Tibial nerve (tissue), 4 donors: ENCODE data around the gene GPR150. TPM values are rescaled to one million over a fixed set of nuclear protein-coding genes. Genes with fewer than 3 reads are reported as not detected.

ENCODE experiments used
- DNase-seq, 2 donors: peaks; one replicate each; pipeline ENCODE4 v3.0.0-alpha.2; 2019; ENCODE audit warnings: low spot score in 2 of 2
- H3K27ac ChIP-seq, 4 donors: fragments of 200-600 bp; sonication (generic) in 3 of 4; one replicate each; pipeline ENCODE4 v1.5.1; 2017 to 2019; ENCODE audit warnings: mild to moderate bottlenecking in 1 of 4
- H3K27me3 ChIP-seq, 2 donors: fragments of 200-600 bp; sonication (generic) in 1 of 2; one replicate each; pipeline versions ENCODE4 v1.5.1 to v1.6.0; 2017 to 2019
- H3K36me3 ChIP-seq, 3 donors: fragments of 200-600 bp; sonication (generic); one replicate each; pipeline ENCODE4 v1.5.1; 2018 to 2019
- H3K4me1 ChIP-seq, 4 donors: fragments of 200-600 bp; sonication (generic) in 3 of 4; one replicate each; pipeline ENCODE4 v1.5.1; 2017 to 2019
- H3K4me3 ChIP-seq, 4 donors: fragments of 200-600 bp; sonication (generic) in 3 of 4; one replicate each; pipeline ENCODE4 v1.5.1; 2017 to 2019; ENCODE audit warnings: mild to moderate bottlenecking in 1 of 4, moderate library complexity in 1 of 4
- H3K9me3 ChIP-seq, 4 donors: fragments of 200-600 bp; sonication (generic) in 3 of 4; one replicate each; pipeline ENCODE4 v1.5.1; 2017 to 2019
- EP300 ChIP-seq, 2 donors: sonication (generic); formaldehyde crosslinking; IDR thresholded peaks; one replicate each; pipeline ENCODE4 v1.6.1; 2017; ENCODE audit warnings: antibody characterized with exemption in 2 of 2, mild to moderate bottlenecking in 1 of 2
- POLR2A ChIP-seq, 2 donors: fragments of 450-650 bp; IDR thresholded peaks; one replicate each; pipeline ENCODE4 v1.6.1; 2017; ENCODE audit warnings: antibody characterized with exemption in 2 of 2, mild to moderate bottlenecking in 2 of 2, moderate library complexity in 2 of 2
- WGBS, 2 donors: methylation state at CpG; one replicate each; pipeline ENCODE4 v1.1.5; 2018; 5-methylcytosine and 5-hydroxymethylcytosine counted together
- total RNA-seq, 4 donors: library from RNA; depleted of rRNA; stranded (reverse); fragments of >200 nt; gene quantifications; one replicate each; pipeline ENCODE4 v1.1.0, GENCODE V29; 2016
- TF ChIP-seq, protein P1 (sequence below), 5 experiments: fragments of 200-600 bp in 3 of 5; fragments of 450-650 bp in 2 of 5; sonication (generic) in 3 of 5; IDR thresholded peaks; one replicate each; pipeline ENCODE4 v1.5.1; 2016 to 2019; ENCODE audit warnings: antibody characterized with exemption in 5 of 5, mild to moderate bottlenecking in 3 of 5, moderate library complexity in 2 of 5

GPR150 gene
- total RNA-seq, 4 donors from 2014 or later = 0.44 to 3.1 (median 2.7) TPM

DNA sequence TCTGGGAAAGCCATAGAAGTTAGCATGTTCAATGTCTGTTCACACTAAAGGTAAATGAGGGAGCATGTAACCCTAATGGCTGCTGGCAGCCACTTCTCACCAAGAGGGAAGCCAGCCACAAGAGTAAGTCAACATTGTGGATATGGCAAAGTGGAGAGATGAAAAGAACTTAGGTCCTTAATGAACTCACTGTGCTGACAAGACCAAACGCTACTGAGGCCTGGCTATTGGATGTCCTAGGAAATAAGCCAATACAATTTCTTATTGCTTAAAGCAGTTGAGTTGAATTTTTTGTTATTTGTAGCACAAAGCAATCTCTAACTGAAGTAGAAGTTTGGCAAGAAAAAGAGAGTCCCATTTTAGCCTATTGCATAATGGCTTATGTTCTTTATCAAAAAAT is 6.8 kb downstream of the GPR150 start:
- H3K36me3 ChIP-seq = no peaks in the 10 kb centered on the region
- H3K4me1 ChIP-seq = peaks cover 0 to 15% (median 4%) of the 10 kb centered on the region in 4 donors
- no peak overlapping the region for H3K27ac ChIP-seq
- 66 to 67% methylated on average over 1 of the region's 1 CpG for WGBS, 2 donors
- no peaks in the 10 kb centered on the region for H3K9me3 ChIP-seq
- no peaks in the 10 kb centered on the region for H3K27me3 ChIP-seq
- DNase-seq = no peak
- TF ChIP-seq, protein P1, sequence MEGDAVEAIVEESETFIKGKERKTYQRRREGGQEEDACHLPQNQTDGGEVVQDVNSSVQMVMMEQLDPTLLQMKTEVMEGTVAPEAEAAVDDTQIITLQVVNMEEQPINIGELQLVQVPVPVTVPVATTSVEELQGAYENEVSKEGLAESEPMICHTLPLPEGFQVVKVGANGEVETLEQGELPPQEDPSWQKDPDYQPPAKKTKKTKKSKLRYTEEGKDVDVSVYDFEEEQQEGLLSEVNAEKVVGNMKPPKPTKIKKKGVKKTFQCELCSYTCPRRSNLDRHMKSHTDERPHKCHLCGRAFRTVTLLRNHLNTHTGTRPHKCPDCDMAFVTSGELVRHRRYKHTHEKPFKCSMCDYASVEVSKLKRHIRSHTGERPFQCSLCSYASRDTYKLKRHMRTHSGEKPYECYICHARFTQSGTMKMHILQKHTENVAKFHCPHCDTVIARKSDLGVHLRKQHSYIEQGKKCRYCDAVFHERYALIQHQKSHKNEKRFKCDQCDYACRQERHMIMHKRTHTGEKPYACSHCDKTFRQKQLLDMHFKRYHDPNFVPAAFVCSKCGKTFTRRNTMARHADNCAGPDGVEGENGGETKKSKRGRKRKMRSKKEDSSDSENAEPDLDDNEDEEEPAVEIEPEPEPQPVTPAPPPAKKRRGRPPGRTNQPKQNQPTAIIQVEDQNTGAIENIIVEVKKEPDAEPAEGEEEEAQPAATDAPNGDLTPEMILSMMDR (IDR thresholded peaks at IDR 0.05) = no peak
- TF ChIP-seq EP300 (IDR thresholded peaks at IDR 0.05) = no peak
- TF ChIP-seq POLR2A (IDR thresholded peaks at IDR 0.05) = no peak
- H3K4me3 ChIP-seq = no peak overlapping the region

- H3K9me3 ChIP-seq = no peaks in the 10 kb centered on the region
- no peak for DNase-seq
- no peaks in the 10 kb centered on the region for H3K27me3 ChIP-seq
- TF ChIP-seq, protein P1 (IDR thresholded peaks at IDR 0.05) = no peak
- TF ChIP-seq POLR2A (IDR thresholded peaks at IDR 0.05) = no peak
- TF ChIP-seq EP300 (IDR thresholded peaks at IDR 0.05) = no peak
- H3K36me3 ChIP-seq = no peaks in the 10 kb centered on the region
- H3K4me3 ChIP-seq = no peak overlapping the region
- H3K27ac ChIP-seq = no peak overlapping the region
- 91 to 94% methylated on average over 4 of the region's 4 CpGs for WGBS, 2 donors
- H3K4me1 ChIP-seq = peaks cover 0 to 16% (median 2%) of the 10 kb centered on the region in 4 donors
Observed at GRCh38 chr5:95627971-95628810, 8.3 kb downstream of the GPR150 start.

GRCh38 chr5:95628933-95629332 is 9.0 kb downstream of the GPR150 start:
- H3K4me3 ChIP-seq = no peak overlapping the region
- 83 to 85% methylated on average over 1 of the region's 1 CpG for whole genome bisulfite sequencing, 2 donors
- no peaks in the 10 kb centered on the region for H3K9me3 ChIP-seq
- H3K27me3 ChIP-seq = no peaks in the 10 kb centered on the region
- DNase-seq = no peak
- no peaks in the 10 kb centered on the region for H3K36me3 ChIP-seq
- TF ChIP-seq POLR2A (IDR thresholded peaks at IDR 0.05) (no peak), EP300 (IDR thresholded peaks at IDR 0.05) (no peak)
- TF ChIP-seq, protein P1 (IDR thresholded peaks at IDR 0.05) = no peak
- H3K27ac ChIP-seq = no peak overlapping the region
- peaks cover 0 to 16% (median 2%) of the 10 kb centered on the region in 4 donors for H3K4me1 ChIP-seq

DNA sequence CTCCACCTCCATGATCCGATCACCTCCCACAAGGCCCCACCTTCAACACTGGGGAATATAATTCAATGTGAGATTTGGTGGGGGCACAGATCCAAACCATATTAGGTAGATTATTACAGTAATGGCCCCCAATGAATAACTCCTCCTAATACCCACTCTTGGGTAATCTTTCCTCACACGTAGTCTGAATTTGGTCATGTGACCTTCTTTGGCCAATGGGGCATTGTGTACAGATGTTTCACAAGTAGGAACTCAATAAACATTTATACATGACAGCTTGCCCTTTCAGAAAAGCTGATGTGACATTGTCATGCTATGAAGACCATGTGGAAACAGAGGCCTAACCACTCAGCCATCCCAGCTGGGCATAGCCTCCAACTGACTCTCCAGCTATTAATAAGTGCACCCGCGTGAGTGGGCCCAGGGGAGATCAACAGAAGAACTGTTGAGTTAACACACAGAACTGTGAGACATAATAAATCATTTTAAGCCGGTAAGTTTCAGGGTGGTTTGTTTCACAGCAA is 10.6 kb downstream of the GPR150 start:
- Histone ChIP-seq H3K36me3 (no peaks in the 10 kb centered on the region), H3K9me3 (no peaks in the 10 kb centered on the region), H3K4me3 (no peak overlapping the region), H3K4me1 (peaks cover 0 to 16% (median 2%) of the 10 kb centered on the region in 4 donors), H3K27ac (no peak overlapping the region), H3K27me3 (no peaks in the 10 kb centered on the region)
- WGBS, 2 donors = 88 to 93% methylated on average over 5 of the region's 5 CpGs
- DNase-seq = no peak
- TF ChIP-seq, protein P1 (IDR thresholded peaks at IDR 0.05) = no peak
- TF ChIP-seq EP300 (IDR thresholded peaks at IDR 0.05) = no peak

DNA sequence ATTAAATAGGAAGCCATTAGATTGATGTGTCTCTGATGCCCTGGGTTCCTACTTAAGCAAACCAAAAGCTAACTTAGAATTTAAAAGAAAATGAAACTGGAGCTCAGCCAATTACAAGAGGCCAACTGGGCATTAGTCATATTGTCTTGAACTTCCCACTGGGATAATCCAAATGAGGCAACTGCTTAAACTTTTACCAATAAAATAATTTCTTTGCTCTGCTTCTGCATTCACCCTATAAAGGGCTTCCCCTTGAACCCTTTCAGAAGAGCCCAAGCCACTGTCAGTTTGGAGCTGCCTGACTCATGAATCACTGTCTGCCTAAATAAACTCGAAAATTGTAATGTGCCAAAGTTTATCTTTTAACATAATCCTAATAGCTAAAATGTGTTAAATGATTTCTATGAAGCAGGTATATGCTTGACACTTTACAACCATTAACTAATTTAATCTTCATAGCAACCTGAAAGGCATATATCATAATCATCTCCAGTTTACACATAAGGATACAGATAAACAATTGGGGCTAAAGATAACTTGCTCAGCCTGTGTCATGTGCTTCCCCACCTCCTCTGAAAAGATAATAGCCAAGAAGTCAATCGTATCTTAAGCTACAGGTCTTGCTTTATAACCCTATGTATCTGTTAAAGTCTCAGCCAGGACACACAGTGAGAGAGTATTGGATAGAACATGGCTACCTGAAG is 11.5 kb downstream of the GPR150 start:
- H3K27ac ChIP-seq = no peak overlapping the region
- DNase-seq = no peak
- no peak overlapping the region for H3K4me3 ChIP-seq
- H3K4me1 ChIP-seq = peaks cover 0 to 16% (median 2%) of the 10 kb centered on the region in 4 donors
- H3K27me3 ChIP-seq = no peaks in the 10 kb centered on the region
- no peaks in the 10 kb centered on the region for H3K36me3 ChIP-seq
- H3K9me3 ChIP-seq = no peaks in the 10 kb centered on the region
- 66 to 76% methylated on average over 2 of the region's 2 CpGs for WGBS, 2 donors
- TF ChIP-seq POLR2A (IDR thresholded peaks at IDR 0.05) (no peak), EP300 (IDR thresholded peaks at IDR 0.05) (no peak)
- TF ChIP-seq, protein P1 (IDR thresholded peaks at IDR 0.05) = no peak
